CD1c-positive myeloid dendritic cell (primary cell): ENCODE results near the gene RORC.
"Not testable (repeated sequence)": the region's sequence is repeated elsewhere in the genome, so short reads cannot be mapped to it uniquely, and the experiment has no call there.

ENCODE experiments used
- DNase-seq: peaks from one replicate; pipeline ENCODE4 v3.0.0-alpha.2; 2016; ENCODE audit errors: extremely low spot score

Gene RORC

DNA sequence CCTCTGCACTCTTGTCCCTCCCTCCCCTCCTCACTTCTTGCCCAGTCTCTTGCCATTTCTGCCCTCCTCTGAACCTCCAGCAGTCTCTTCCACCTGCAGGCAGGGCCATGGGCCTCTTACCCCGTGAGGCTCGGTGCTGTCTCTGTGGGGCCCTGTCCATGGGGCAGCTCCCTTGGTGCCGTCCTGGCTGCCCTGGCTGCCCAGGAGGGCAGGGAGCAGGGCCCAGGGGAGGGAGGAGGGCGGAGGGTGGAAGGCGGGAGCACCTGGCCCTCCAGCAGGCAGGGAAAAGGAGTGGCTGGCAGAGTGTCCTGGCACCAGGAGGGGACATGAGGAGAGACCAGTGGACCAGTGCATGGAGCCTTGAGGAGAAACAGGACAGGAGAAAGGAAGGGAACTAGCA is at the start of gene RORC:
RORC (minus strand) TSS at position 198 of the 400 bp plus-strand sequence; CDS start at position 160, 38 bp downstream.
- DNase-seq: no peak

DNA sequence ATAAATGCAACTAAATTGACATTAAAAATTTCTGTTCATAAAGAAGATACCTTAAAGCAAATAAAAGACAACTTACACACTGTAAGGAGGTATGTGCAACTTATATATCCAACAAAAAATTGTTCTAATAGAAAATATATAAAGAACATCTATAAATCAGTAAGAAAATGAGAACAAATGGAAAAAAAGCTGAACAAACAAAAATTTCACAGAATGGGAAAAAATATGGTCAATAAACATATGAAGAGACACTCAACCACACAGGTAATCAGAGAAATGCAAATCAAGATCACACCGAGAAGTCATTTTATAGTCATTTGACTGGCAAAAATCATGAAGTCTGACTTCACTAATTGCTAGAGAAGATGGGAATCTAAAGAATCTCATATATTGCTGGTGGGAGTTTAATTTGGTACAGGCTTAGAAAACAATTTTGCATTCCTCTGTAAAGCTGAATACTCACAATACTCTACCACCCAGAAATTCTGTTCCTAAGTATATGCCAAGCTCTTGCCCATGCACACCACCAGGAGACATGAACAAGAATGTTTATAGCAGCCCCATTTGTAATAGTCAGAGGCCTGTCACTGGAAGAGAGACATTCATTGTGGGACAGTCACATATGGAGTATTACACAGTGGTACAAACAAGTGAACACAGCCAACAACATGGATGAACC is 44.0 kb upstream of the RORC start:
- DNase-seq: no peak

DNA sequence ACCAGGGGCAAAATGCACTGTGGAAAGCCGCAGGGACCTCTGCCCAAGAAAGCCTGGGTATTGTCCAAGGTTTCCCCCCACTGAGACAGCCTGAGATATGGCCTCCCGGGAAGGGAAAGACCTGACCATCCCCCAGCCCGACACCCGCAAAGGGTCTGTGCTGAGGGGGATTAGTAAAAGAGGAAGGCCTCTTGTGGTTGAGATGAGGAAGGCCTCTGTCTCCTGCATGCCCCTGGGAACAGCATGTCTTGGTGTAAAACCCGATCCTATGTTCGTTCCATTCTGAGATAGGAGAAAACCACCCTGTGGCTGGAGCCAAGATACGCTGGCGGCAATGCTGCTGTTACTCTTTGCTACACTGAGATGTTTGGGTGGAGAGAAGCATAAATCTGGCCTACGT is 41.2 kb upstream of the RORC start:
- not testable (repeated sequence) for DNase-seq

DNA sequence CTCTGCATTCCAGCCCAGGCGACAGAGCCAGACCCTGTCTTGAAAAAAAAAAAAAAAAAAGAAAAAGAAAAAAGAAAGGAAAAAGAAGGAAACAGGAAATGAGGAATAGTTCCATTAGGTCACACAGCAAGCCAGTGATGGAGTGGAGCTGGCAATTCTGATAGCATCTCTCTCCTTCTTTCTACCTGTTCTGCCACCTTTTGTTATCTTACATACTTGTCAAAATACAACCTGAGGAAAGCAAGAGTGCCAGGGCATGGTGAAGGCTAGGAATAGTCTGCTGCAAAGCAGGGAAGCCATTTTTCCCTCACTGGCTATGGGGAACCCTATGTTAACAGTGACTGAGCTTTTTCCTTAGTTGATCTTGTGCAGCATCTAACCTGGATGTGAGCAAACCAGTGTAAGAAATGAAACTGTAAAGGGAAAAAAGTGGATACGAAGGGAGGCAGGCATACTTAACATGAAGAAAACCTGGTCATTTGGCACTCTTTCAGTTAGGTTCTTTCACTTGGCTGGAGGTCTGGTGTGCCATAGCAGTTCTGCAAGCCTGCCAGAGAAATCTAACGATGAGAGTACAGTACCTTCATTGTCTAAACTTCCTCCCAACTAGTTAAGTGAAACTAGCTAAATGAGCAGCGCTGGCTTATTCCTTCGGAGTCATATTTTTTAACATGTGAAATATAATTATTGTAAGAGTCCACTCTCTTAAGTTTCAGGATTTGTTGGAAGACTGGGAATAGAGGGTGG is 39.9 kb upstream of the RORC start:
- no peak for DNase-seq

DNA sequence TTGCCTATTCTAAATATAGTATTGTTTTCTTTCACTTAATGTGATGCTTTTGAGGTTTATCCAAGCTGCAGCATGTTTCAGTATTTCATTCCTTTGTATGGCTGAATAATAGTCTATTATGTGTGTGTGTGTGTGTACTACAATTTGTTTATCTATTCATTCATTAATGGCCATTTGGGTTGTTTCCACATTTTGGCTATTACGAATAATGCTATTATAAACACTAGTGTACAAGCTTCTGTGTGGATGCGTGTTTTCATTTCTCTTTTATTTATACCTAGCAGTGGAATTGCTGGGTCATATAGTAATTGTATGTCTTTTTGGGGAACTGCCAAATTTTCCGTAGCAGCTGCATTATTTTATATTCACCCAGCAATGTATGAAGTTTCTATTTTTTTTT is 36.9 kb upstream of the RORC start:
- peak; percentile 28 for DNase-seq

DNA sequence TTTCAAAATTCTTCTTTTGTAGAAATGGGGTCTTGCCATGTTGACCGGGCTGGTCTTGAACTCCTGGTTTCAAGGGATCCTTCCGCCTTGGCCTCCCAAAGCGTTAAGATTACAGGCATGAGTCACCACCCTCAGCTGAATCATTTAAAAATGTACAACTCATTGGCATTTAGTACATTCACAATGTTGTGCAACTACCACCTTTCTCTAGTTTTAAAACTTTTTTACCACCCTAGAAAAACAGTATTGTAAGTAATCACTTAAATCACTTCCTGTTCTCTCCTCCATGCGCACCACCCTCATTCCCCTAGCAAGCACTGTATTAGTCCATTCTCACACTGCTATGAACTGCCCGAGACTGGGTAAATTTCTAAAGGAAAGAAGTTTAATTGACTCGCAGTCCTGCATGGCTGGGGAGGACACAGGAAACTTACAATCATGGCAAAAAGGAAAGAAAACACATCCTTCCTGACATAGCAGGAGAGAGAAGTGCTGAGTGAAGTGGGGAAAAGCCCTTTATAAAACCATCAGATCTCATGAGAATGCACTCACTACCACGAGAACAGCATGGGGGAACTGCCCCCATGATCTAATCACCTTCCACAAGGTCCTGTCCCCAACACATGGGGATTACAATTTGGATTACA is 36.3 kb upstream of the RORC start:
- DNase-seq: peak; percentile 72

DNA sequence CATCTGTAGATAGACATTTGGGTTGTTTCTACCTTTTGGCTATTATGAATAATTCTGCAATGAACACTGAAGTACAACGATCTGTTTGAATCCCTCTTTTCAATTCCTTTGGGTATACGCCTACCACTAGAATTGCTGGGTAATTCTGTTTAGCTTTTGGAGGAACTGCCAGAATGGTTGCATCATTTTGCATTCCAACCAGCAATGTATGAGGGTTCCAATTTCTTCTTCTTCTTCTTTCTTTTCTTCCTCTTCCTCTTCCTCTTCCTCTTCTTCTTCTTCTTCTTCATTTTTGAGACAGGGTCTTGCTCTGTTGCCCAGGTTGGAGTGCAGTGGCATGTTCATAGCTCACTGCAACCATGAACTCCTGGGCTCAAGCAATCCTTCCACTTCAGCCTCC is 35.7 kb upstream of the RORC start:
- peak; percentile 55 for DNase-seq

DNA sequence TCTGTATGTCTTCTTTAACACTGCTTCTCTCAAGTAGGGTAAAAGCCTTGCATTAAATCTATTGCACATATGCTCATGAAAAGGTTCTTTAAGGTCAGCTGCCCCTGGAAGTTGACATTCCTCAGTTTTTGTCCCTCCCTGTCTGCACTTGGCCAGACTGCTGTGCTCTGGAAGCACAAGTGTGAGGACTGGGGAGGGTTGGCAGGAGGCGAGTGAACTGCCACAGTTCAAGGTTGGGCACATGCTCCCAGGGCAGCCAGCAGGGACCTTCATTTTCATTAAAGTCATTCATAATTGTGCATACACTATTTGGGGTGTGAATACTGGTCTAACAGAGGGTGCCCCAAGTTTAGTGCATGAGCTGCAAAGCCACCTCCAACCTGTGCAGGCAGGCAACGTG is 32.8 kb upstream of the RORC start:
- no peak for DNase-seq

DNA sequence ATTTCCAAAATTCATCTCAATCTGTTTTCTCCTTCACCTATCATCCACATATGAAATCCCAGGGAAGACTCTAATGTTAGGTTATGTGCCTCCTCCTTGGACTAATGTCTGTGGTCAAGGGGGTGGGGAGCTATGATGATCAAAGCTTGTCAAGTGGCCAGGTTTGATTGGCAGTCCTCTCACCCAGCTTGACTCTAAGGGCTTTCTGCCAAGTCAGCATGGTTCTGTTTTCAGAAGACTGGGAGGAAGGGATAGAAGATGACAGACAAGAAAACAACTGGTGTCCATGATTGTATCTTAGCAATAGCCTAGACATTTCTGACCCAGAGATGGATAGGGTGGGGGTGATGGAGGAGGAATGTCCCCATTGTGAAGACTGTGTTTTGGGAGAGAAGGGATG is 31.0 kb upstream of the RORC start:
- DNase-seq: no peak

DNA sequence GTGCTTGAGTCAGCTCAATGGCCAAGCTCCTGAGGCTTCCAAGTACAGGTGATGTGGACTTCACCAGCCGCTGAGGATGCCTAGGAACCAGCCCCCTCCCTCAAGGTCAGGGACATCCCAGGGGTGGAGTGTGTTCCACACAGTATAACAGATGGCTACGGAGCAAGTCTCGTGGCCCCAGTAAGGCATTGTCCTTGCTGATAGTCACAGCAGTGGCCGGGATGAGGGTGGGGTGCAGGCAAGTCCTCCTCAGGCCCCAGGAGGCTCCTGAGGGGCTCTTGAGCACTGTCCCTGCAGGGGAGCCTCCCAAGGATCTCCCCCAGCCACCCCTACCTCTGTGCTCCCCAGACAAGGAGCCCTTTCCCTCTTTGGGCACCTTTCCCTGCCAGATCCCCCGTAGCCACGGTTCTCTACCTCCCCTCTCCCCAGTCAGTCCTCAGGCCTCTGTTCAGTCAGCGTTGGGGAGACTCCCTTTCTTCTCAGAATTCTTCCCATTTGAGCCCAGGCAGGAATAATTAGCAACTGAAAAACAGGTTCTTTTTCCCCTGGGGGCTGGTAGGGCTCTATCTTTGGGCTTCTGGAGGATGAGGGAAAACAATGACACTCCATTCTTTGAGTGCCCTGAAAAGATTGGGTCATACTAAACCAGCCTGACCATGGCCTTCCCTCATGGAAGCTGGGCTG is 29.0 kb upstream of the RORC start:
- DNase-seq: no peak

DNA sequence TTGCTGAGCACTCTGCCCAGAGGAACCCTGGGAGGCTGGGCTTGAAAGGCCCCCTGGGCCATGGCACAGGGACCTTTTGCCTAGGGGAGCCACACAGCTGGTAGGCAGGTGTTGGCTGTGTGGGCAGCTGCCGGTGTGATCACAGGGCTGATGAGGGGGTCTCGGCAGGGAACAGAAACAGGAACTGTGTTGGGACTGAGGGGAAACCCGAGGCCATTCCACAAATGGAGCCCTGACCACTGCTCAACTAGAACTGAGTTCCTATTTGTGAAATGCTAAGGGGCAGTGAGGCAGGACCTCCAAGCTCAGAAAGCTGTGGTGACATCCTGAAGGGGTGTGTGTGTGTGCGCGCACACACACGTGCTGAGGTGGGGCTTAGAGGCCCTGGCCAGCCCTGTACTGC is 28.3 kb upstream of the RORC start:
- DNase-seq: no peak

DNA sequence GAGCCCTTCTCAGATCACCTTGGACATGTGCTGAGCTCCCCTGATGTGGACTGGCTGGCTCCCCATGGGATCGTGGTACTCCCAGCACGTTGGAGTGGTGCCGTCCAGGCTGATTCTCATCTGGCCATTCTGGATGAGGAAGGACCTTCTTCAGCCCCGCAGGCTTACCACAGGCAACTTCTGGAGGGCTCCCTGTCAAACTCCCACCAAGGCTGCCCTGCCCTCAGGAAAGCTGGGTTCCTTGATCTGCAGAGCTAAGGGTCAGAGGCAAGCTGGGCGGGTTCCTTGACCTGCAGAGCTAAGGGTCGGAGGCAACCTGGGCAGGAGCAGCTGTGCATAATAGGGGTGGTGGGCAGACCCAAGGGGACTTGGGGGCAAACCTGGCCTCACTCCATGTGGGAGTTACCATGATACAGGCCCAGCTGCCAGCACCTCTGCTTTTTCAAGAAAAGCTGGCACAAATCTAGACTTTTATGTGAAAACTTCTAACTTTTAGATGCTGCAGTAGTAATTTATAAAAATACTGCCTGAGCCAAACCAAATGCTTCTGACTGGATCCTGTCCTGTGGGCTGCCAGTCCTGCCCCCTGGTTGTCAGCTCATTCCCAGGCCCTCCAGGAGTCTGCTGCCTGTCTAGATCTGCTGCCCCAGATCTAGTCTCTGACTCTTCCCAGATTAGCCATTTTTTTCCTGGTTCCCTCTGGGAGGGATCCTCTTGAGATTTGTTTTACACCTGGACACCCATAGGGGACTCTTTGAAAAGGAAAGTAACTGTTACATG is 27.5 kb upstream of the RORC start:
- DNase-seq: no peak

DNA sequence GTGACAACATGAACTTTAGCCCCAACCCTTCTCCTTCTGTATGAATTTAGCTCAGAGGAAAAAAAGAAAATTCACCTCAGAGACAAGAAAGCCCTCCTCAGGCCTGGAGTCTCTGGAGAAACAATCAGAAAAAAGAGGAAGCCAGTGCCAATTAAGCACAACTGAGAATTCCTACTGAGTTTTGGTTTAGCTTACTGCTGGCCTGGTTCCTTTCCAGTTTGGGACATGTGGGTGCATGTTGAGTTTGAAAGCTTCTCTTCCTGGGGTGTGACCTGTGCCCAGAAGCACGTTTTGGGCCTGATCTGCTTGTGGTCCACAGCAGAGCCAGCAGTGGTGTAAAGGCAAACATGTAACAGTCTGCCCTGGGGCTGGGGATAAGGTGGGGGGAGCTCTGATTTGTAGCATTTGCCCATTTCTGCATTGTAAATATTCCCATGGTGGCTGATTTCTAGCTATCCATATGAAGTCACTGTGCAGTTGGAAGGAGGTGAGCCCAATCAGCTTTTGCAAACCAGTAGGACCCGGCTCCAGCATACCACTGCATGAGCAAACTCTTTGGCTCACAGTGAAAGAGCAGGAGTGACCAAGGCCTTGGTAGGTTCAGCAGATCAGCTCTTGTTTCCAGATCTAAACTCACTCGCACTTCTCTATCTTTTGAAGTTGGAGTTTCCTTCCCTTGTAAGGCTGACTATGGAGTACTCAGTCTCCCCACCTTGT is 26.6 kb upstream of the RORC start:
- peak; percentile 29 for DNase-seq

DNA sequence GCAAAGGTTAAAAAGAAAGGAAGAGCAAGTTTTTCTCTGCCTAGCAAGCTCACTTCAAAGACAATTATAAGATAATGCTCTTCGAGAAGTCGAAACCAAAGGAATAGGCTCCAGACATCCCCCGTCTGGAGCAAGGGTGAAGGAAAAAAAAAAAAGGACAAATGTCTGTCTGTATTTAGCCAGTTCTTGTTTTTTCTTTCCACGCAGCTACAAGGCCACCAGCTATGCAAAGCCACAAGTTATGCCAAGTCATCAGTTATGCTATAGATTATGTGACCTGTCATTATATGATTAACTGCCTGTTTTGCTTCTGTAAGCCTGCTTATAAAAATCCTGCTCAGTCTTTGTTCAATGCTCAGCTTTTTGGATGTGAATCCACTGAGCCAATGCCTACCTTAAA is 24.3 kb upstream of the RORC start:
- DNase-seq: no peak

DNA sequence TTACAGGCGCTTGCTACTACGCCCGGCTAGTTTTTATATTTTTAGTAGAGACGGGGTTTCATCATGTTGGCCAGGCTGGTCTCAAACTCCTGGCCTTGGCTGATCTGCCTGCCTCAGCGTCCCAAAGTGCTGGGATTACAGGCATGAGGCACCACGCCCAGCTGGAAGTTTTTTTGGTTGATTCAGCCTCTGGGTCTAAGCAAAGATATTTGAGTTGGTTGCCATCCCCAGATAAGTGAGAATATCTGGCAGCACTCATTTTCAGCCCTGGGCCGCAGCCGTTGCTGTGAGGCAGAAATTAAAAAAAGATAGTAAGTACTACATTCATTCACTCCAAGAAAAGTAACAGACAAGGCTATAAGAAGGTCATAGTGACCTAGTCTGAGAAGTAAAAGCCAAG is 23.9 kb upstream of the RORC start:
- DNase-seq: not testable (repeated sequence)

DNA sequence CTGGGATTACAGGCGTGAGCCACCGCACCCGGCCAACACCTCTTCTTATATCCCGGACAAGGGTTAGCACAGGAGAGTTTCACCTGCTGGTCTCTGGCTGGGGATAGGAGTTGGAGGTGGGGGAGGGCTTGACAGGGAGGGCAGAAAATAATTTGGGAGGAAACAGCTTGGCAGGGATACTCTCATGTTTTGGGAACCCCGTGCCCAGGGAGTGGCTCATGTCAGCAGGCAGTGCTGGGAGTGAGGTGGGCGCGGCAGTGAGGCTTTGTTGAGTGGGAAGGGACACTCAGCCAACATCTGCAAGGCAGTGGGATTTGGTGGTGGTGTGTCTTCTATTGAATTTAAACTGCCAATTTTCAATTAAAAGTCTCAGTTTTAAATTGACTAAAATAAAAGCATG is 23.1 kb upstream of the RORC start:
- no peak for DNase-seq

DNA sequence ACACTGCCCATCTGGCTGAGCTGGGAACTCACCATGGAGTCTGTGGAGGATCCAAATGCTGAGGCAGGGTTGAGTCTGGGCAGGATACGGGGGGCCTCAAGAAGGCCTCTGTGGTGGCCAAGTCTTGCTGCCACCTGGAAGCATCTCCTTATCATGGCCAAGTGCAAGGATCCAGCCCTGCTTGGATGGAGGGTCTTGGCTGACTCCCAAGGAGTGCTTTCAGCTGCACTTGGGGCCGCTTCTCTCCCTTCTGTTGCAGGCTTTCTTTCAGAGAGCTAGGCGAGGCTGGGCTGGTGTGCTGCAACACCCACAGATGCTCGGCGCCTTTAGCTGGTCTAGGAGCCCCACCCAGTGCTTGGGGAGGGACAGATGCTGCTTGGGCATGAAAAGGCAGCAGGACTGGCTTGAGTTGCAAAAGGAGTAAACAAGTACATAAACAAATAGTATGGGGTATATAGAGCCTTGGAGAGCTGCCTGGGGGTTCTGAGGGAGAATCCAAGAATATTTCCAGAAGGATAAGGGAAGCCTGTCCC is 21.9 kb upstream of the RORC start, which contains the start of gene THEM5:
THEM5 (minus strand) TSS at position 302 of the 533 bp plus-strand sequence; CDS start at position 155, 147 bp downstream.
- DNase-seq: no peak

DNA sequence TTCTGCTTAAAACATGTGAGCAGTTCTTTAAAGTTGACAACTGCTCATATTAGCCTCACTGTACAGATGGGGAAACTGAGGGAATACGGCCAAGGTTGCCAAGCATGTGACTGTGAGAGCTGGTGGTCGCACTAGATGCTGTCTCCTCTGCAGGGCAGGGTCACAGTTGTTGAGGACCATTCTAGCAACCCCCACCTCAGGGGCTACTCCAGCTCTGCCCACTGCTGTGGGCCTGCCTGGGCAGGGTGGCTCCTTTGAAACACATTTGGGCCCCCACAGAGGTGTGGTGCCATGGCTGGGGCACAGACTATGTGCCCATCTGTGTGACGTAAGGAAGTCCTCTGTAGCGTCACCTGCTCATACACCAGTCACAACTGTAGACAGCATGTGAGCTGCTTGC is 21.1 kb upstream of the RORC start:
- DNase-seq: no peak

DNA sequence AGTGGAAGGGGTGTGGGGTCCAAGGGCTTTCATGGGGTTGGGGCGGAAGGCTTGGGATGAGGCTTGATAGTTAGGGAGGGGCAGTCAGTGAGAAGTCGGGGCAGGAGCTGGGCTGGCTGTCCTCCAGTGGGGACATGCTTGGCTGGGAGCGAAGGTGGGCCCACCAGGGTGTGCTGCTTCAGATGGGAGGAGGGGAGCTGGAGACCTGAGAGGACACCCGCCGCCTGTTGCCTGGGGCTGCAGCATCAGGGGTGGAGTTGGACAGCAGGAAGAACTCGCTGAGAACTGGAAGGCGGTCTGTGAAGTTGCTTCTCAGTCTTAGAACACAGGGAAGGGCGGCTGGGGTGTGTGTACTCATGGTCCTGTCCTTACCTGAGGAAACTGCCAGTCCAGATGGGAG is 20.3 kb upstream of the RORC start:
- no peak for DNase-seq

DNA sequence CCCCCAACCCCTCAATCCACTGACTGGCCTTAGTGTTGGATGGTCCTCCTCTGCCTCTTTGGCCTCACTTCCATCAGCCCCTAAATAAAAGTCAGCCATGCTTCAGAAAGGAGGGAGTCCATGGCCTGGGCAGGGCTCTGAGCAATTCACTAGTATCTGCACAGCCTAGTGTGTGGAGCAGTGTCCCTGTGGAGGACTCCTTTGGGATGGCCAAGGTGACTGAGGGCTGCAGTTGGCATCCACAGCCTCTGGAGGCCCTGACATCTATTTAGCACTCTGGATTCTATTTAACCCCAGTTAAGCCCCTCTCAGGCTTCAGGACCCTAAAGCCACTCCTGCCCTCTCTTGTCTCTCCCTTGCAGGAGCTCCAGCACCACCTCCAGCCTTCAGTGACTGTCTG is 18.3 kb upstream of the RORC start:
- no peak for DNase-seq

DNA sequence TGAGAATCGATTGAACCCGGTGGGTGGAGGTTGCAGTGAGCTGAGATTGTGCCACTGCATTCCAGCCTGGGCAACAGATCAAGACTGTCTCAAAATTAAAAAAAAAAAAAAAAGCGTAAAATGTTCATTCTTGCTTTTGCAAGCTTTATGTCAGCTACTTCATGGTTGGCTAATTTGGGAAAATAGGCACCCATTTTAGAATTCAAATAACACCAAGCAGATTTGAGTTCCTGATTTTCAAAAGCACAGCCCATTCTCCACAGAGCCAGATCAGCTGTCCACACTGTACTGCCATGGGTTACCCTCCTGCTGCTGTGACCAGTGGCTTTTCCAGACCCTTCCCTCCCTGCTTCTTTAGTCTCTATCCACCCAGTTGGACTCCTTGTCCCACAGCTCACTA is 17.5 kb upstream of the RORC start:
- no peak for DNase-seq
